Glutamatergic neuron (in vitro differentiated cells): ENCODE data around the gene AIMP1. TPM values are rescaled to one million over a fixed set of nuclear protein-coding genes. Genes with fewer than 3 reads are reported as not detected.
"Not testable (repeated sequence)": the region's sequence is repeated elsewhere in the genome, so short reads cannot be mapped to it uniquely, and the experiment has no call there.

Experiments used
- DNase-seq: peaks from one replicate; pipeline ENCODE4 v3.0.0; 2022
- H3K27ac Mint-ChIP-seq: one replicate; pipeline ENCODE4 v1.8.0; 2020; ENCODE audit warnings: mild to moderate bottlenecking, mixed read lengths, inconsistent platforms; ENCODE audit not compliant: unreplicated experiment
- H3K27me3 Mint-ChIP-seq: one replicate; pipeline ENCODE4 v1.8.0; 2020; ENCODE audit warnings: mild to moderate bottlenecking, moderate library complexity, mixed read lengths, inconsistent platforms; ENCODE audit not compliant: unreplicated experiment
- H3K36me3 Mint-ChIP-seq: one replicate; pipeline ENCODE4 v1.8.0; 2020; ENCODE audit warnings: mild to moderate bottlenecking, mixed read lengths, inconsistent platforms; ENCODE audit not compliant: unreplicated experiment
- H3K4me1 Mint-ChIP-seq: one replicate; pipeline ENCODE4 v1.8.0; 2020; ENCODE audit warnings: mild to moderate bottlenecking, low read depth, mixed read lengths, inconsistent platforms; ENCODE audit not compliant: unreplicated experiment
- H3K4me3 Mint-ChIP-seq: one replicate; pipeline ENCODE4 v1.8.0; 2020; ENCODE audit warnings: mild to moderate bottlenecking, mixed read lengths, inconsistent platforms; ENCODE audit not compliant: unreplicated experiment
- H3K9me3 Mint-ChIP-seq: one replicate; pipeline ENCODE4 v1.8.0; 2020; ENCODE audit warnings: mild to moderate bottlenecking, moderate library complexity, mixed read lengths, inconsistent platforms; ENCODE audit not compliant: unreplicated experiment
- total RNA-seq: library from RNA; stranded (reverse); fragmentation: NEBNext Ultra II Directional; extraction: Animal tissue kit (Norgen Biotek cat#: 25700); gene quantifications from one replicate; pipeline ENCODE4 v1.2.1, GENCODE V29; 2021; ENCODE audit not compliant: unreplicated experiment
- TF ChIP-seq, protein P1 (sequence below): fragments of 200-600 bp; sonication (generic); IDR thresholded peaks from one replicate; pipeline ENCODE4 v1.5.0; 2021; ENCODE audit not compliant: partially characterized antibody, unreplicated experiment

The AIMP1 gene
- total RNA-seq, 1 donor from 2014 or later: 30.2 TPM

DNA sequence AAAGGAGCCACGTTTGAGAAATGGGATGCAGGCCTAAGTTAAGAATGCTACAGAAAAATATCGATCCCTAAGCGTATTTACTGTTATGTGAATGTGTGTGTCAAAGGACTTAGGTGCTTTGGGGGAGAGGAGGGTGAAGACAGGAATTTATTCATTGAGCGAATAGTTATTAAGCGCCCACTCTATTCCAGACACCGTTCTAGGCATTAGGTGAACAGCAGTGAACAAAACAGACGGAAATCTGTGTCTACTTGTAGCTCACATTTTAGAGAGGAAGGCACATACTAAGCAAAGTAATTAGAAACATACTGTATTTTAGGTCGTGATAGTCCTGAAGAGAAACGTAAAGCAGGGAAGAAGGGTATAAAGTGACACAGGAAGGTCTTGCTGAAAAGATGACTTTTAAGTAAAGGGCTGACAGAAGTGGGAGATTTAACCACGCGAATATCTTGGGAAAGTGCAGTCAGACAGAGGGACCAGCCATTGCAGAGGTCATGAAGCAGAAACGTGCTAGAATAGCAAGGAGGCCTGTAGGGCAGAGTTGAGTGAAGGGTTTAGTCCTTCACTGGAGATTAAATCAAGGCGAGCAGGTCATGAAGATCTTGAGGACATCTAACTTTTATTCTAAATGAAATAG is 541 bp downstream of the AIMP1 start:
- H3K27me3 Mint-ChIP-seq: no peaks in the 10 kb centered on the region
- no peak overlapping the region for H3K4me3 Mint-ChIP-seq
- TF ChIP-seq, protein P1, sequence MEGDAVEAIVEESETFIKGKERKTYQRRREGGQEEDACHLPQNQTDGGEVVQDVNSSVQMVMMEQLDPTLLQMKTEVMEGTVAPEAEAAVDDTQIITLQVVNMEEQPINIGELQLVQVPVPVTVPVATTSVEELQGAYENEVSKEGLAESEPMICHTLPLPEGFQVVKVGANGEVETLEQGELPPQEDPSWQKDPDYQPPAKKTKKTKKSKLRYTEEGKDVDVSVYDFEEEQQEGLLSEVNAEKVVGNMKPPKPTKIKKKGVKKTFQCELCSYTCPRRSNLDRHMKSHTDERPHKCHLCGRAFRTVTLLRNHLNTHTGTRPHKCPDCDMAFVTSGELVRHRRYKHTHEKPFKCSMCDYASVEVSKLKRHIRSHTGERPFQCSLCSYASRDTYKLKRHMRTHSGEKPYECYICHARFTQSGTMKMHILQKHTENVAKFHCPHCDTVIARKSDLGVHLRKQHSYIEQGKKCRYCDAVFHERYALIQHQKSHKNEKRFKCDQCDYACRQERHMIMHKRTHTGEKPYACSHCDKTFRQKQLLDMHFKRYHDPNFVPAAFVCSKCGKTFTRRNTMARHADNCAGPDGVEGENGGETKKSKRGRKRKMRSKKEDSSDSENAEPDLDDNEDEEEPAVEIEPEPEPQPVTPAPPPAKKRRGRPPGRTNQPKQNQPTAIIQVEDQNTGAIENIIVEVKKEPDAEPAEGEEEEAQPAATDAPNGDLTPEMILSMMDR: no peak

DNA sequence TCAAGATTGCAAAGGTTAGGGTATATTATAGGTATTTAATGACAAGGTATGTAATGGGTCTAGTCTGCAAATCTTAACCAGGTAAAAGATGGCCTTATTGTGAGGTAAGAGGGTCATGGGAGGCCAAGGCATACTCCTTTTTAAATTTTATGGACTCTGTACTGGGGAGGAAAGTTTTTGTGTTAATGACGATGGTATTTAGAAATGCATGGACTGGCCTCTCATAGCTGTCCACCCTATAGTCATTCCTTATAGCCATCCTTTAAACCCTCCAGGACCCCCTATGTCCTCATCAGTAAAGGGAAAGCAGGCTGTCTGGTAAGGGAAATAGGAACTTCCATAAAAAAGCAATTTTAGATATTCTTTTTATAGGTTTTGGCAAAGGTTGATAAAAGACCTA is 1.5 kb downstream of the AIMP1 start:
- Mint-ChIP-seq H3K27me3 (no peaks in the 10 kb centered on the region), H3K4me1 (peaks cover 3% of the 10 kb centered on the region), H3K9me3 (peaks cover 8% of the 10 kb centered on the region), H3K4me3 (no peak overlapping the region), H3K36me3 (peaks cover 7% of the 10 kb centered on the region), H3K27ac (no peak overlapping the region)
- no peak for DNase-seq
- TF ChIP-seq, protein P1: no peak

More for the DNA sequence above, 541 bp downstream of the AIMP1 start:
- Mint-ChIP-seq H3K36me3 (peaks cover 7% of the 10 kb centered on the region), H3K27ac (no peak overlapping the region), H3K4me1 (peaks cover 1% of the 10 kb centered on the region), H3K9me3 (peaks cover 6% of the 10 kb centered on the region)
- no peak for DNase-seq

DNA sequence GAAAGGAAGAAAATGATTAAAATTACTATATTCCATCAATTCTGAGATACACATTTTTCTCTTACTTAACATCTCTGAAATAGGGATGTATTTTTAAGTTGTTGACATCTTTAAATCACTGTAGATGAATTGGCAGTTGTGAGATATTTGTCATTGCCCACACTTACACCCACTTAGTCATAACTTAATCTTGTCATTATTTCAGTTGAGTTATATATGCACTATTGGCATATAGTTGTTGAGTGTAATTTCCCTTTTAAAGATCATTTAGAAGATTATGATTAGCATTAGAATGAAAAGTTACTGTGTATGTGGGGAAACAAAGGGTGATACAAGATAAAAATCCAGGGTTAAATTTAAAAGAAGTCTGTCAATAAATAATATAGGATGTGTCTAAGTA is 2.2 kb downstream of the AIMP1 start:
- TF ChIP-seq, protein P1: no peak
- peaks cover 3% of the 10 kb centered on the region for H3K4me1 Mint-ChIP-seq
- H3K9me3 Mint-ChIP-seq: peaks cover 8% of the 10 kb centered on the region
- no peak for DNase-seq
- peaks cover 7% of the 10 kb centered on the region for H3K36me3 Mint-ChIP-seq
- H3K4me3 Mint-ChIP-seq: no peak overlapping the region
- H3K27me3 Mint-ChIP-seq: no peaks in the 10 kb centered on the region
- H3K27ac Mint-ChIP-seq: no peak overlapping the region

DNA sequence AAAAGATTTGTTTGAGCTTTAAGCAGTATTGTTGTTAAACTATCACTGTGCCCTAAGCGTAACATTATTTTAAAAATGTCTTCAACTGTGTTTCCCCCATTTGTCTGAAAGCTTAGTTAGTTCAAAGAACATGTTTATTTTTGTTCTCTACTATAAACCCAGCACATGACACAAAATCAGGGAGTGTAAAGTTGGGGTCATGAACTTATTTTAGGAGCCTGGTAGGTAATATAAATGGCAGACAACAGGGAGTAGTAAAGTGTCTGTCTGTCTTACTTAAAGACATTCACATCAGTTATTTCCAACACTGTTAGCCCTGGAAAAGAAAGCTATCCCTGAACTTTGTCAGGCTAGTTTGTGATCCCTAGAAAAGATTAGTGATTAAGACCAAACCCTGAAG is 3.9 kb downstream of the AIMP1 start:
- TF ChIP-seq, protein P1: no peak
- Mint-ChIP-seq H3K4me1 (peaks cover 6% of the 10 kb centered on the region), H3K27me3 (no peaks in the 10 kb centered on the region), H3K36me3 (peaks cover 7% of the 10 kb centered on the region), H3K27ac (no peak overlapping the region), H3K9me3 (peaks cover 8% of the 10 kb centered on the region), H3K4me3 (no peak overlapping the region)
- DNase-seq: no peak

DNA sequence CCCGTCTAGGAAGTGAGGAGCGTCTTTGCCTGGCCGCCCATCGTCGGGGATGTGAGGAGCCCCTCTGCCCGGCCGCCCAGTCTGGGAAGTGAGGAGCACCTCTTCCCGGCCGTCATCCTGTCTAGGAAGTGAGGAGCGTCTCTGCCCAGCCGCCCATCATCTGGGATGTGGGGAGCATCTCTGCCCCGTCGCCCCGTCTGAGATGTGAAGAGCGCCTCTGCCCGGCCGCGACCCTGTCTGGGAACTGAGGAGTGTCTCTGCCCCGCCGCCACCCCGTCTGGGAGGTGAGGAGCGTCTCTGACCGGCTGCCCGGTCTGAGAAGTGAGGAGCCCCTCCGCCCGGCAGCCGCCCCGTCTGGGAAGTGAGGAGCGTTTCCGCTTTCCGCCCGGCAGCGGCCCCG is 4.8 kb downstream of the AIMP1 start:
- H3K27me3 Mint-ChIP-seq, H3K36me3 Mint-ChIP-seq, H3K4me3 Mint-ChIP-seq, H3K9me3 Mint-ChIP-seq, H3K4me1 Mint-ChIP-seq, DNase-seq: not testable (repeated sequence)
- H3K27ac Mint-ChIP-seq: peak overlapping the region; percentile 76

DNA sequence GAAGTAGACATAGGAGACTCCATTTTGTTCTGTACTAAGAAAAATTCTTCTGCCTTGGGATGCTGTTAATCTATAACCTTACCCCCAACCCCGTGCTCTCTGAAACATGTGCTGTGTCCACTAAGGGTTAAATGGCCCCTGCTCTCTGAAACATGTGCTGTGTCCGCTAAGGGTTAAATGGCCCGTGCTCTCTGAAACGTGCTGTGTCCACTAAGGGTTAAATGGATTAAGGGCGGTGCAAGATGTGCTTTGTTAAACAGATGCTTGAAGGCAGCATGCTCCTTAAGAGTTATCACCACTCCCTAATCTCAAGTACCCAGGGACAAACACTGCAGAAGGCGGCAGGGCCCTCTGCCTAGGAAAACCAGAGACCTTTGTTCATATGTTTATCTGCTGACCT is 5.5 kb downstream of the AIMP1 start:
- H3K9me3 Mint-ChIP-seq, H3K4me1 Mint-ChIP-seq, DNase-seq, H3K4me3 Mint-ChIP-seq, H3K36me3 Mint-ChIP-seq, H3K27me3 Mint-ChIP-seq: not testable (repeated sequence)
- H3K27ac Mint-ChIP-seq: peak overlapping the region; percentile 90
